SJSA1 (cell line): ENCODE results near the gene CSMD2. TPM values are rescaled to one million over a fixed set of nuclear protein-coding genes. Genes with fewer than 3 reads are reported as not detected.

Experiments used
- DNase-seq, 2 experiments: peaks; one replicate each; pipeline ENCODE4 v3.0.0-alpha.2; 2015 to 2020; ENCODE audit warnings: low spot score in 2 of 2, low read depth in 1 of 2
- H3K27ac ChIP-seq: fragments of 250-450 bp; sonication (Bioruptor Pico); 2 replicates; pipeline ENCODE4 v1.5.1; 2020; ENCODE audit warnings: mild to moderate bottlenecking, moderate library complexity
- H3K27me3 ChIP-seq: fragments of 250-450 bp; sonication (Bioruptor Pico); replicated peaks from 2 replicates; pipeline ENCODE4 v1.5.1; 2020; ENCODE audit warnings: mild to moderate bottlenecking, moderate library complexity
- H3K36me3 ChIP-seq: fragments of 250-450 bp; sonication (Bioruptor Pico); 2 replicates; pipeline ENCODE4 v1.5.1; 2020; ENCODE audit warnings: mild to moderate bottlenecking
- H3K4me1 ChIP-seq: fragments of 250-450 bp; sonication (Bioruptor Pico); replicated peaks from 2 replicates; pipeline ENCODE4 v1.6.1; 2021; ENCODE audit warnings: mild to moderate bottlenecking
- H3K4me3 ChIP-seq: fragments of 250-450 bp; sonication (Bioruptor Pico); 2 replicates; pipeline ENCODE4 v1.5.1; 2020; ENCODE audit warnings: mild to moderate bottlenecking
- H3K9me3 ChIP-seq: fragments of 250-450 bp; sonication (Bioruptor Pico); replicated peaks from 2 replicates; pipeline ENCODE4 v1.5.1; 2020; ENCODE audit warnings: mild to moderate bottlenecking
- total RNA-seq: library from RNA; depleted of rRNA; stranded (reverse); fragments of >200 nt; shearing (Covaris generic); gene quantifications from 2 replicates; pipeline ENCODE4 v1.2.3, GENCODE V29; 2014

CSMD2 gene
- total RNA-seq, 1 experiment from 2014 or later, result 0.87 TPM

GRCh38 chr1:33726274-33726804, 438.7 kb downstream of the CSMD2 start:
- Histone ChIP-seq H3K4me1 (no peaks in the 10 kb centered on the region), H3K27ac (no peak overlapping the region), H3K36me3 (no peaks in the 10 kb centered on the region), H3K4me3 (no peak overlapping the region), H3K9me3 (no peaks in the 10 kb centered on the region), H3K27me3 (peaks cover 5% of the 10 kb centered on the region; the same call in 1 of the 2 replicates)
- no peak for DNase-seq

- no peaks in the 10 kb centered on the region for H3K4me1 ChIP-seq
- H3K4me3 ChIP-seq, result no peak overlapping the region
- DNase-seq, result no peak
- no peaks in the 10 kb centered on the region for H3K36me3 ChIP-seq
- no peak overlapping the region for H3K27ac ChIP-seq
- H3K27me3 ChIP-seq, result 0 out of 2 replicates have a peak, but pooled peaks cover 5% of the 10 kb centered on the region
- H3K9me3 ChIP-seq, result no peaks in the 10 kb centered on the region
Measured at GRCh38 chr1:33725556-33726160, 439.4 kb downstream of the CSMD2 start.

- Histone ChIP-seq H3K9me3 (no peaks in the 10 kb centered on the region), H3K27ac (no peak overlapping the region), H3K4me1 (no peaks in the 10 kb centered on the region), H3K36me3 (no peaks in the 10 kb centered on the region), H3K4me3 (no peak overlapping the region), H3K27me3 (0 out of 2 replicates have a peak, but pooled peaks cover 4% of the 10 kb centered on the region)
- no peak for DNase-seq
Measured at GRCh38 chr1:33725037-33725436, 440.0 kb downstream of the CSMD2 start.

- DNase-seq, result no peak
- Histone ChIP-seq H3K9me3 (no peaks in the 10 kb centered on the region), H3K27ac (no peak overlapping the region), H3K4me1 (no peaks in the 10 kb centered on the region), H3K4me3 (no peak overlapping the region), H3K36me3 (no peaks in the 10 kb centered on the region), H3K27me3 (no peaks in the 10 kb centered on the region)
Measured at GRCh38 chr1:33724348-33724747, 440.7 kb downstream of the CSMD2 start.

GRCh38 chr1:33723251-33723650, 441.8 kb downstream of the CSMD2 start:
- Histone ChIP-seq H3K27ac (no peak overlapping the region), H3K27me3 (no peaks in the 10 kb centered on the region), H3K4me3 (no peak overlapping the region), H3K36me3 (no peaks in the 10 kb centered on the region), H3K4me1 (no peaks in the 10 kb centered on the region), H3K9me3 (no peaks in the 10 kb centered on the region)
- no peak for DNase-seq

GRCh38 chr1:33721301-33721815, 443.7 kb downstream of the CSMD2 start:
- Histone ChIP-seq H3K36me3 (no peaks in the 10 kb centered on the region), H3K27me3 (no peaks in the 10 kb centered on the region), H3K4me3 (no peak overlapping the region), H3K27ac (no peak overlapping the region), H3K9me3 (no peaks in the 10 kb centered on the region), H3K4me1 (no peaks in the 10 kb centered on the region)
- no peak for DNase-seq

GRCh38 chr1:33719771-33720670, 445.0 kb downstream of the CSMD2 start:
- no peak for DNase-seq
- no peak overlapping the region for H3K4me3 ChIP-seq
- no peaks in the 10 kb centered on the region for H3K27me3 ChIP-seq
- no peaks in the 10 kb centered on the region for H3K4me1 ChIP-seq
- no peak overlapping the region for H3K27ac ChIP-seq
- no peaks in the 10 kb centered on the region for H3K36me3 ChIP-seq
- H3K9me3 ChIP-seq, result no peaks in the 10 kb centered on the region

GRCh38 chr1:33719326-33719725, 445.7 kb downstream of the CSMD2 start:
- DNase-seq, result no peak
- Histone ChIP-seq H3K27me3 (no peaks in the 10 kb centered on the region), H3K4me3 (no peak overlapping the region), H3K4me1 (no peaks in the 10 kb centered on the region), H3K27ac (no peak overlapping the region), H3K9me3 (no peaks in the 10 kb centered on the region), H3K36me3 (no peaks in the 10 kb centered on the region)

GRCh38 chr1:33718186-33718585, 446.8 kb downstream of the CSMD2 start:
- H3K4me3 ChIP-seq, result no peak overlapping the region
- H3K27ac ChIP-seq, result no peak overlapping the region
- H3K4me1 ChIP-seq, result no peaks in the 10 kb centered on the region
- H3K9me3 ChIP-seq, result no peaks in the 10 kb centered on the region
- H3K27me3 ChIP-seq, result no peaks in the 10 kb centered on the region
- no peaks in the 10 kb centered on the region for H3K36me3 ChIP-seq
- DNase-seq, result peak in 1 of 2 experiments; percentile 9

GRCh38 chr1:33716976-33717688, 447.9 kb downstream of the CSMD2 start:
- Histone ChIP-seq H3K27ac (no peak overlapping the region), H3K9me3 (no peaks in the 10 kb centered on the region), H3K36me3 (no peaks in the 10 kb centered on the region), H3K27me3 (no peaks in the 10 kb centered on the region), H3K4me1 (no peaks in the 10 kb centered on the region), H3K4me3 (no peak overlapping the region)
- DNase-seq, result no peak

- peaks cover 4% of the 10 kb centered on the region for H3K4me1 ChIP-seq
- no peak overlapping the region for H3K4me3 ChIP-seq
- no peaks in the 10 kb centered on the region for H3K9me3 ChIP-seq
- no peak overlapping the region for H3K27ac ChIP-seq
- H3K27me3 ChIP-seq, result no peaks in the 10 kb centered on the region
- no peaks in the 10 kb centered on the region for H3K36me3 ChIP-seq
- DNase-seq, result no peak
Measured at GRCh38 chr1:33715195-33715811, 449.7 kb downstream of the CSMD2 start.

GRCh38 chr1:33714421-33714820, 450.6 kb downstream of the CSMD2 start:
- Histone ChIP-seq H3K27me3 (no peaks in the 10 kb centered on the region), H3K9me3 (no peaks in the 10 kb centered on the region), H3K4me3 (no peak overlapping the region), H3K36me3 (no peaks in the 10 kb centered on the region), H3K4me1 (peaks cover 12% of the 10 kb centered on the region), H3K27ac (no peak overlapping the region)
- no peak for DNase-seq
